ENCODE results near the gene RABL6.
A peak's percentile ranks its signal among the peaks of the same experiment; 100 is the strongest.
"Not testable (repeated sequence)": the region's sequence is repeated elsewhere in the genome, so short reads cannot be mapped to it uniquely, and the experiment has no call there.

The RABL6 gene

GRCh38 chr9:136843801-136844740, 36.3 kb downstream of the RABL6 start:
- H3K9me3 Mint-ChIP-seq; H3K27ac Mint-ChIP-seq; intact Hi-C loops (cut with micrococcal nuclease): not testable (repeated sequence)
- Mint-ChIP-seq H3K36me3 (ENCODE audit: low read depth) (peaks cover 46% of the 10 kb centered on the region), H3K4me3 (peak overlapping the region; percentile 52), H3K27me3 (peaks cover 39% of the 10 kb centered on the region), H3K4me1 (ENCODE audit: low read depth) (peaks cover 54% of the 10 kb centered on the region)

GRCh38 chr9:136844761-136845464, 37.2 kb downstream of the RABL6 start:
- intact Hi-C loops (cut with micrococcal nuclease) = loop anchor here (5.0 kb wide), 1 partner anchor 53 kb away; the partner anchor contains the start of gene TMEM141
- peaks cover 56% of the 10 kb centered on the region for H3K4me1 Mint-ChIP-seq (ENCODE audit: low read depth)
- H3K27me3 Mint-ChIP-seq = peaks cover 39% of the 10 kb centered on the region
- H3K9me3 Mint-ChIP-seq = no peaks in the 10 kb centered on the region
- H3K27ac Mint-ChIP-seq = no peak overlapping the region
- H3K36me3 Mint-ChIP-seq (ENCODE audit: low read depth) = peaks cover 46% of the 10 kb centered on the region
- H3K4me3 Mint-ChIP-seq = no peak overlapping the region

GRCh38 chr9:136845465-136846260, 37.9 kb downstream of the RABL6 start:
- Mint-ChIP-seq H3K4me1 (ENCODE audit: low read depth) (peaks cover 54% of the 10 kb centered on the region), H3K27me3 (peaks cover 39% of the 10 kb centered on the region), H3K4me3 (no peak overlapping the region), H3K36me3 (ENCODE audit: low read depth) (peaks cover 46% of the 10 kb centered on the region), H3K9me3 (no peaks in the 10 kb centered on the region), H3K27ac (peak overlapping the region; percentile 60)
- intact Hi-C loops (cut with micrococcal nuclease) = loop anchor here (5.0 kb wide), 1 partner anchor 53 kb away; the partner anchor contains the start of gene TMEM141

- Mint-ChIP-seq H3K9me3 (no peaks in the 10 kb centered on the region), H3K36me3 (ENCODE audit: low read depth) (peaks cover 48% of the 10 kb centered on the region), H3K27ac (peak overlapping the region; percentile 94), H3K4me3 (peak overlapping the region; percentile 97), H3K4me1 (ENCODE audit: low read depth) (peaks cover 55% of the 10 kb centered on the region), H3K27me3 (peaks cover 39% of the 10 kb centered on the region)
- intact Hi-C loops (cut with micrococcal nuclease) = loop anchor here (1.0 to 5.0 kb wide), 3 partner anchors 20 to 98 kb away; partner anchors contain the start of genes EDF1, FBXW5 and TMEM141
These were observed 38.8 kb downstream of the RABL6 start for GRCh38 chr9:136846376-136847087.

- H3K4me3 Mint-ChIP-seq = peak overlapping the region; percentile 97
- peak overlapping the region; percentile 94 for H3K27ac Mint-ChIP-seq
- peaks cover 55% of the 10 kb centered on the region for H3K36me3 Mint-ChIP-seq (ENCODE audit: low read depth)
- H3K4me1 Mint-ChIP-seq (ENCODE audit: low read depth) = peaks cover 48% of the 10 kb centered on the region
- no peaks in the 10 kb centered on the region for H3K9me3 Mint-ChIP-seq
- intact Hi-C loops (cut with micrococcal nuclease) = loop anchor here (1.0 to 5.0 kb wide), 3 partner anchors 19 to 97 kb away; partner anchors contain the start of genes EDF1, FBXW5 and TMEM141
- H3K27me3 Mint-ChIP-seq = peaks cover 36% of the 10 kb centered on the region
These were observed 39.5 kb downstream of the RABL6 start for GRCh38 chr9:136847088-136847825.

GRCh38 chr9:136847826-136848392, 40.2 kb downstream of the RABL6 start:
- Mint-ChIP-seq H3K36me3 (ENCODE audit: low read depth) (peaks cover 56% of the 10 kb centered on the region), H3K4me3 (peak overlapping the region; percentile 97), H3K4me1 (ENCODE audit: low read depth) (peaks cover 44% of the 10 kb centered on the region), H3K9me3 (no peaks in the 10 kb centered on the region), H3K27me3 (peaks cover 34% of the 10 kb centered on the region), H3K27ac (peak overlapping the region; percentile 94)
- intact Hi-C loops (cut with micrococcal nuclease) = loop anchor here (1.0 to 5.0 kb wide), 4 partner anchors 18 to 96 kb away; partner anchors contain the start of genes EDF1, FBXW5, RABL6 and TMEM141

GRCh38 chr9:136848393-136849037, 40.8 kb downstream of the RABL6 start:
- Mint-ChIP-seq H3K9me3 (no peaks in the 10 kb centered on the region), H3K27ac (peak overlapping the region; percentile 94), H3K27me3 (peaks cover 28% of the 10 kb centered on the region), H3K4me1 (ENCODE audit: low read depth) (peaks cover 43% of the 10 kb centered on the region), H3K36me3 (ENCODE audit: low read depth) (peaks cover 56% of the 10 kb centered on the region), H3K4me3 (peak overlapping the region; percentile 97)
- intact Hi-C loops (cut with micrococcal nuclease) = loop anchor here (1.0 to 5.0 kb wide), 3 partner anchors 38 to 56 kb away; partner anchors contain the start of genes RABL6, TMEM141 and TRAF2

GRCh38 chr9:136849038-136849959, 41.6 kb downstream of the RABL6 start, which contains the start of gene PHPT1:
TSS of gene PHPT1 (plus strand) at chr9:136849409. CDS start at chr9:136849431, 22 bp downstream.
- Mint-ChIP-seq H3K4me3 (peak within 1 kb of the TSS; percentile 97), H3K27me3 (peaks cover 22% of the 10 kb centered on the region), H3K27ac (peak within 1 kb of the TSS; percentile 94), H3K4me1 (ENCODE audit: low read depth) (peaks cover 37% of the 10 kb centered on the region), H3K36me3 (ENCODE audit: low read depth) (peaks cover 56% of the 10 kb centered on the region), H3K9me3 (no peaks in the 10 kb centered on the region)
- intact Hi-C loops (cut with micrococcal nuclease) = loop anchor here (1.0 to 5.0 kb wide), 3 partner anchors 37 to 57 kb away; partner anchors contain the start of genes RABL6, TMEM141 and TRAF2

- intact Hi-C loops (cut with micrococcal nuclease) = loop anchor here (1.0 to 5.0 kb wide), 3 partner anchors 36 to 58 kb away; partner anchors contain the start of genes RABL6, TMEM141 and TRAF2
- Mint-ChIP-seq H3K4me1 (ENCODE audit: low read depth) (peaks cover 37% of the 10 kb centered on the region), H3K36me3 (ENCODE audit: low read depth) (peaks cover 63% of the 10 kb centered on the region)
These were observed 42.5 kb downstream of the RABL6 start for GRCh38 chr9:136849960-136850865.

More at GRCh38 chr9:136849960-136850865, 42.5 kb downstream of the RABL6 start:
- H3K27ac Mint-ChIP-seq = peak overlapping the region; percentile 94
- peaks cover 17% of the 10 kb centered on the region for H3K27me3 Mint-ChIP-seq
- H3K9me3 Mint-ChIP-seq = no peaks in the 10 kb centered on the region
- peak overlapping the region; percentile 97 for H3K4me3 Mint-ChIP-seq

Measured in dendritic cell treated with granulocyte-macrophage colony-stimulating factor and Interleukin-4, amounts not matched to agents 40 ng/mL and 50 ng/mL, for 4 days (primary cell).